Fibroblast of lung (primary cell): ENCODE measurements around the gene PLEKHA8. TPM values are rescaled to one million over a fixed set of nuclear protein-coding genes. Genes with fewer than 3 reads are reported as not detected.

ENCODE experiments used
- DNase-seq, 2 donors: peaks; one replicate each; pipeline versions ENCODE4 v3.0.0 to v3.0.0-alpha.2; 2010; ENCODE audit warnings: low read depth in 2 of 2
- H2AFZ ChIP-seq: 2 replicates; pipeline ENCODE4 v1.5.1; 2012; ENCODE audit warnings: low read length, control low read depth, inconsistent platforms
- H3K27ac ChIP-seq: 2 replicates; pipeline ENCODE4 v1.5.1; 2011; ENCODE audit warnings: low read length, control low read depth; ENCODE audit not compliant: insufficient read depth
- H3K27me3 ChIP-seq: 2 replicates; pipeline ENCODE4 v1.5.1; 2011; ENCODE audit warnings: mild to moderate bottlenecking, low read length; ENCODE audit not compliant: control insufficient read depth, insufficient read depth
- H3K36me3 ChIP-seq: 2 replicates; pipeline ENCODE4 v1.5.1; 2011; ENCODE audit warnings: low read length; ENCODE audit not compliant: control insufficient read depth, insufficient read depth
- H3K4me1 ChIP-seq: 2 replicates; pipeline ENCODE4 v1.5.1; 2011; ENCODE audit warnings: low read length; ENCODE audit not compliant: control insufficient read depth, insufficient read depth; ENCODE audit errors: extremely low read depth
- H3K4me2 ChIP-seq: 2 replicates; pipeline ENCODE4 v1.5.1; 2011; ENCODE audit warnings: low read length, control low read depth; ENCODE audit not compliant: insufficient read depth; ENCODE audit errors: extremely low read depth
- H3K4me3 ChIP-seq, 4 experiments: fragments of 200-600 bp in 1 of 4; sonication (generic) in 1 of 4; replicated peaks in 1 of 4; 2 replicates each; pipeline ENCODE4 v1.5.1; 2011 to 2016; ENCODE audit warnings: low read length in 4 of 4, low read depth in 3 of 4, mild to moderate bottlenecking in 3 of 4, control low read depth in 2 of 4, inconsistent platforms in 1 of 4, mixed read lengths in 1 of 4; ENCODE audit not compliant: insufficient read depth in 1 of 4; ENCODE audit errors: control extremely low read depth in 1 of 4
- H3K79me2 ChIP-seq: 2 replicates; pipeline ENCODE4 v1.5.1; 2012; ENCODE audit warnings: mild to moderate bottlenecking, low read length, inconsistent platforms; ENCODE audit not compliant: control insufficient read depth, insufficient read depth
- H3K9ac ChIP-seq: 2 replicates; pipeline ENCODE4 v1.5.1; 2011; ENCODE audit warnings: mild to moderate bottlenecking, low read length, control low read depth; ENCODE audit not compliant: insufficient read depth
- H3K9me3 ChIP-seq: 2 replicates; pipeline ENCODE4 v1.5.1; 2012; ENCODE audit warnings: low read depth, low read length; ENCODE audit not compliant: control insufficient read depth, insufficient read depth
- H4K20me1 ChIP-seq: 2 replicates; pipeline ENCODE4 v1.5.1; 2011; ENCODE audit warnings: low read length; ENCODE audit not compliant: control insufficient read depth, insufficient read depth; ENCODE audit errors: extremely low read depth
- EZH2 ChIP-seq: IDR thresholded peaks from 2 replicates; pipeline ENCODE4 v1.5.1; 2012; ENCODE audit warnings: low read length, control low read depth, mild to moderate bottlenecking; ENCODE audit errors: missing control alignments
- polyA plus RNA-seq, 2 donors: library from polyadenylated mRNA; depleted of rRNA in 1 of 2; stranded (reverse) in 1 of 2; unstranded in 1 of 2; fragments of >200 nt; gene quantifications; 2 replicates each; pipeline ENCODE4 v1.2.1, GENCODE V29; 2011 to 2012; ENCODE audit warnings: missing spikeins in 1 of 2
- total RNA-seq: library from RNA; depleted of rRNA; stranded (reverse); fragments of >200 nt; gene quantifications from 2 replicates; pipeline ENCODE4 v1.2.1, GENCODE V29; 2014
- TF ChIP-seq, protein P1 (sequence below), 2 donors: IDR thresholded peaks in 1 of 2; conservative IDR thresholded peaks in 1 of 2; 1 replicate in 1 of 2; 2 replicates in 1 of 2; pipeline ENCODE4 v1.5.1; 2011 to 2012; ENCODE audit warnings: low read length in 2 of 2, control low read depth in 1 of 2, inconsistent platforms in 1 of 2, low read depth in 1 of 2, mild to moderate bottlenecking in 1 of 2

The PLEKHA8 gene
- total and polyA plus RNA-seq, 2 donors (not counting 1 experiment from before 2014, with no cell fraction given): 9.5 to 15.5 TPM

DNA sequence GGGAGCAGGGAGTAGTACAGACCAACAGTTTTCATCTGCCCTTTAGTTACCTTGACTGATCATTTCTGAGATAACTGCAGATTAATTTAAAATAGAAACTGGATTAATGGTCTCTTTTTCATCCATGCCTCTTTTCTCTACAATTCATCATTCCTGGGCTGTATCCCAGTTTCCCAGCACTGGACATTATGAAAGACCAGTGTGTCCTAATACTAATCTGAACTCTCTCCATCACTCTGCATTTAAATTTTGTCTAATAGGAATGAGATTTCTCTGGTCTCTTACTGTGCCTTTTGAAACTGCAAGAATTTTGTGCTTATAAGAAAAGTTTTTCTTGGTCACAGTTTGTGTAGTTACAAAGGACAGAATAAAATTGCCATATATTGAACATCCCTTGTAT is 12.7 kb downstream of the PLEKHA8 start:
- Histone ChIP-seq H3K36me3 (no peaks in the 10 kb centered on the region), H3K9ac (no peak overlapping the region), H3K4me3 (no peak overlapping the region), H3K9me3 (no peaks in the 10 kb centered on the region), H3K4me1 (no peaks in the 10 kb centered on the region), H3K27ac (no peak overlapping the region), H2AFZ (no peak overlapping the region), H4K20me1 (no peaks in the 10 kb centered on the region), H3K4me2 (no peak overlapping the region), H3K79me2 (no peaks in the 10 kb centered on the region), H3K27me3 (no peaks in the 10 kb centered on the region)
- no peak for TF ChIP-seq EZH2
- TF ChIP-seq, protein P1, sequence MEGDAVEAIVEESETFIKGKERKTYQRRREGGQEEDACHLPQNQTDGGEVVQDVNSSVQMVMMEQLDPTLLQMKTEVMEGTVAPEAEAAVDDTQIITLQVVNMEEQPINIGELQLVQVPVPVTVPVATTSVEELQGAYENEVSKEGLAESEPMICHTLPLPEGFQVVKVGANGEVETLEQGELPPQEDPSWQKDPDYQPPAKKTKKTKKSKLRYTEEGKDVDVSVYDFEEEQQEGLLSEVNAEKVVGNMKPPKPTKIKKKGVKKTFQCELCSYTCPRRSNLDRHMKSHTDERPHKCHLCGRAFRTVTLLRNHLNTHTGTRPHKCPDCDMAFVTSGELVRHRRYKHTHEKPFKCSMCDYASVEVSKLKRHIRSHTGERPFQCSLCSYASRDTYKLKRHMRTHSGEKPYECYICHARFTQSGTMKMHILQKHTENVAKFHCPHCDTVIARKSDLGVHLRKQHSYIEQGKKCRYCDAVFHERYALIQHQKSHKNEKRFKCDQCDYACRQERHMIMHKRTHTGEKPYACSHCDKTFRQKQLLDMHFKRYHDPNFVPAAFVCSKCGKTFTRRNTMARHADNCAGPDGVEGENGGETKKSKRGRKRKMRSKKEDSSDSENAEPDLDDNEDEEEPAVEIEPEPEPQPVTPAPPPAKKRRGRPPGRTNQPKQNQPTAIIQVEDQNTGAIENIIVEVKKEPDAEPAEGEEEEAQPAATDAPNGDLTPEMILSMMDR (conservative IDR thresholded peaks at IDR 0.05 in 1 of 2, IDR thresholded peaks at IDR 0.05 in 1 of 2; ENCODE audit: low read depth in 1 of 2, low read length in 2 of 2): no peak
- no peak for DNase-seq

DNA sequence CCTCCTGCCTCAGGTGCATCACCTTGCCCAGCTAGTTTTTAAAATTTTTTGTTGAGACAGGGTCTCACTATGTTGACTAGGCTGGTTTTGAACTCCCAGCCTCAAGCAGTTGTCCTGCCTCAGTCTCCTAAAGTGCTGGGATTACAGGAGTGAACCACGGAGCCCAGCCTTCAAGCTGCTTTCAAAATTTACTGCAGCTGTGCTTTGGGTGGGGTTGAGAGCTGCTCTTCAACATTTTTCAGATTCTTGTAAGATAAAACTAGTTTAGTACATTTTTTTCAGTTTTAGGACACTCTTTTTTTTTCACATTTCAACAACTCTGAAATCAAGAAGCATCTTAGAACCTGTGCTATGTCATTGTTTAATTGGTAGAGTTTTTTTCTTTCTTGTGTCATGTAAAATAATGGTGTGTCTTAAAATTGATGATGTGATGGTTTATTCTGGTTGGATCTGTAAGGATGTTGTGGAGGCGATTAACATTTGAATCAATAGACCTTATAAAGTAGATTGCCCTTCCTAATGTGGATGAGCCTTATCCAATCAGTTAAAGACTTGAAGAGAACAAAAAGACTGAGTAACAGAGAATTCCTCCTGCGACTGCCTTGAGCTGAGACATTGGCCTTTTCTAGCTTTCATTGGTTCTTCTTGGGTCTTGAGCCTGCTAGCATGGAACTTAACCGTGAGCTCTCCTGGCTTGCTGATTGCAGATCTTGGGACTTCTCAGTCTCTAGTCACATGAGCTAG is 13.5 kb downstream of the PLEKHA8 start:
- Histone ChIP-seq H3K4me2 (no peak overlapping the region), H3K79me2 (no peaks in the 10 kb centered on the region), H3K36me3 (no peaks in the 10 kb centered on the region), H3K9ac (no peak overlapping the region), H2AFZ (no peak overlapping the region), H3K9me3 (no peaks in the 10 kb centered on the region), H3K4me1 (no peaks in the 10 kb centered on the region), H3K27me3 (no peaks in the 10 kb centered on the region), H3K4me3 (no peak overlapping the region), H4K20me1 (no peaks in the 10 kb centered on the region), H3K27ac (no peak overlapping the region)
- DNase-seq: peak in 1 of 2 donors; percentile 20
- no peak for TF ChIP-seq EZH2
- TF ChIP-seq, protein P1 (conservative IDR thresholded peaks at IDR 0.05 in 1 of 2, IDR thresholded peaks at IDR 0.05 in 1 of 2; ENCODE audit: low read depth in 1 of 2, low read length in 2 of 2): no peak

- Histone ChIP-seq H3K4me3 (no peak overlapping the region), H3K4me1 (no peaks in the 10 kb centered on the region)
Measured at GRCh38 chr7:30046127-30046770, 18.0 kb downstream of the PLEKHA8 start.

More at GRCh38 chr7:30046127-30046770, 18.0 kb downstream of the PLEKHA8 start:
- no peak for DNase-seq
- Histone ChIP-seq H3K36me3 (no peaks in the 10 kb centered on the region), H3K9me3 (no peaks in the 10 kb centered on the region), H3K9ac (no peak overlapping the region), H3K27ac (no peak overlapping the region), H4K20me1 (no peaks in the 10 kb centered on the region), H3K27me3 (no peaks in the 10 kb centered on the region), H3K79me2 (no peaks in the 10 kb centered on the region), H2AFZ (no peak overlapping the region), H3K4me2 (no peak overlapping the region)
- no peak for TF ChIP-seq EZH2
- TF ChIP-seq, protein P1 (conservative IDR thresholded peaks at IDR 0.05 in 1 of 2, IDR thresholded peaks at IDR 0.05 in 1 of 2; ENCODE audit: low read depth in 1 of 2, low read length in 2 of 2): no peak
